HepG2 (cell line): ENCODE data around the gene C11orf24. TPM values are rescaled to one million over a fixed set of nuclear protein-coding genes. Genes with fewer than 3 reads are reported as not detected.

ENCODE experiments used
- ATAC-seq: fragments of 200-7000 bp; cut with Tn5 transposase; 3 replicates; pipeline ENCODE4 v1.9.1; 2020; ENCODE audit warnings: mild to moderate bottlenecking, moderate library complexity
- BruUV-seq: library from RNA; stranded (reverse); fragments of 400-500 nt; replicated peaks from 2 replicates; lab custom pipeline; 2021; lab: Mats Ljungman, UMichigan
- CTCF ChIA-PET: fragments of 300-600 bp; formaldehyde crosslinking; extraction: SDS; loops from one replicate; lab custom pipeline; 2021; ENCODE audit warnings: low total read pairs, inconsistent platforms, low intra/inter-chr PET ratio; lab: Yijun Ruan, JAX
- POLR2A ChIA-PET: fragments of 350-600 bp; sonication (Branson Sonifier 250); formaldehyde crosslinking; loops from one replicate; lab custom pipeline; 2020; ENCODE audit warnings: antibody characterized with exemption, inconsistent platforms; lab: Yijun Ruan, JAX
- DNase-seq: peaks from one replicate; pipeline ENCODE4 v3.0.0-alpha.2; 2015; ENCODE audit warnings: low spot score
- FAIRE-seq: peaks from 3 replicates; lab custom pipeline; 2011; peaks lifted over from hg19 to GRCh38; lab: Jason Lieb, UNC
- H2AFZ ChIP-seq: one replicate; pipeline ENCODE4 v1.6.1; 2011; ENCODE audit warnings: low read length, inconsistent platforms
- H3K27ac ChIP-seq: fragments of 300-600 bp; 3 replicates; pipeline ENCODE4 v1.8.0; 2011; ENCODE audit warnings: mixed run types, mild to moderate bottlenecking, mixed read lengths, low read length, inconsistent platforms; ENCODE audit not compliant: insufficient read depth; ENCODE audit errors: extremely low read length
- H3K27me3 ChIP-seq, 2 experiments: fragments of 200-600 bp in 1 of 2; 2 replicates in 1 of 2; 3 replicates in 1 of 2; pipeline versions ENCODE4 v1.6.0 to v1.8.0; 2011; ENCODE audit warnings: low read length in 2 of 2, mild to moderate bottlenecking in 2 of 2, moderate library complexity in 2 of 2, inconsistent platforms in 1 of 2; ENCODE audit not compliant: insufficient read depth in 2 of 2, control insufficient read depth in 1 of 2
- H3K36me3 ChIP-seq, 2 experiments: fragments of 200-600 bp in 1 of 2; replicated peaks in 1 of 2; 2 replicates in 1 of 2; 3 replicates in 1 of 2; pipeline versions ENCODE4 v1.5.1 to v1.8.0; 2011; ENCODE audit warnings: low read length in 2 of 2, inconsistent platforms in 1 of 2; ENCODE audit not compliant: insufficient read depth in 2 of 2, control insufficient read depth in 1 of 2
- H3K4me1 ChIP-seq: 2 replicates; pipeline ENCODE4 v1.5.1; 2012; ENCODE audit warnings: low read length, inconsistent platforms; ENCODE audit not compliant: insufficient read depth
- H3K4me2 ChIP-seq: 2 replicates; pipeline ENCODE4 v1.6.0; 2011; ENCODE audit warnings: low read depth, low read length, inconsistent platforms
- H3K4me3 ChIP-seq, 3 experiments: fragments of 200-600 bp in 1 of 3; sonication (generic), shearing (Covaris generic) in 1 of 3; replicated peaks in 1 of 3; 2 replicates each; pipeline ENCODE4 v1.5.1; 2011 to 2016; ENCODE audit warnings: low read length in 3 of 3, inconsistent platforms in 2 of 3, low read depth in 2 of 3, mild to moderate bottlenecking in 2 of 3, control low read depth in 1 of 3, mixed read lengths in 1 of 3; ENCODE audit not compliant: insufficient read depth in 1 of 3
- H3K79me2 ChIP-seq: one replicate; pipeline ENCODE4 v1.6.1; 2011; ENCODE audit warnings: low read length, inconsistent platforms; ENCODE audit not compliant: insufficient read depth
- H3K9ac ChIP-seq: 2 replicates; pipeline ENCODE4 v1.6.0; 2011; ENCODE audit warnings: mild to moderate bottlenecking, low read depth, low read length, inconsistent platforms; ENCODE audit not compliant: insufficient read depth
- H3K9me3 ChIP-seq: 2 replicates; pipeline ENCODE4 v1.5.1; 2012; ENCODE audit warnings: mild to moderate bottlenecking, low read length
- H4K20me1 ChIP-seq: 2 replicates; pipeline ENCODE4 v1.6.0; 2011; ENCODE audit warnings: inconsistent platforms, mild to moderate bottlenecking, low read length, moderate library complexity; ENCODE audit not compliant: insufficient read depth
- ARNT ChIP-seq: fragments of 450-650 bp; IDR thresholded peaks from 2 replicates; pipeline ENCODE4 v1.6.1; 2017
- FOXA3 ChIP-seq: IDR thresholded peaks from 2 replicates; pipeline ENCODE4 v1.6.1; 2016; ENCODE audit warnings: missing genetic modification reagents, missing compliant biosample characterization
- GABPA ChIP-seq, 2 experiments: IDR thresholded peaks; 2 replicates each; pipeline ENCODE4 v1.6.1; 2011 to 2016; ENCODE audit warnings: low read depth in 2 of 2, low read length in 1 of 2, missing biosample characterization in 1 of 2, missing genetic modification characterization in 1 of 2
- MATR3 ChIP-seq: sonication (generic); formaldehyde crosslinking; IDR thresholded peaks from 2 replicates; pipeline ENCODE4 v1.4.0; 2020; ENCODE audit warnings: missing genetic modification reagents
- NFIB ChIP-seq: sonication (generic); formaldehyde crosslinking; IDR thresholded peaks from 2 replicates; pipeline ENCODE4 v1.9.0; 2021; ENCODE audit warnings: missing genetic modification reagents, mild to moderate bottlenecking, borderline replicate concordance
- RAD21 ChIP-seq: fragments of 450-650 bp; formaldehyde crosslinking; IDR thresholded peaks from 2 replicates; pipeline ENCODE4 v1.5.0; 2020; ENCODE audit warnings: mild to moderate bottlenecking
- RELA ChIP-seq: sonication (generic); formaldehyde crosslinking; IDR thresholded peaks from 2 replicates; pipeline ENCODE4 v1.4.0; 2020; ENCODE audit warnings: missing genetic modification reagents
- SRSF1 ChIP-seq: fragments of 200-400 bp; formaldehyde crosslinking; optimal IDR thresholded peaks from 2 replicates; pipeline ENCODE3; 2017; ENCODE audit warnings: mild to moderate bottlenecking, low read depth, low read length, moderate library complexity
- YEATS4 ChIP-seq: sonication (generic); formaldehyde crosslinking; IDR thresholded peaks from 2 replicates; pipeline ENCODE4 v1.4.0; 2020; ENCODE audit warnings: missing genetic modification reagents, borderline replicate concordance
- ZNF10 ChIP-seq: sonication (generic); formaldehyde crosslinking; IDR thresholded peaks from 2 replicates; pipeline ENCODE4 v1.4.0; 2020; ENCODE audit warnings: mild to moderate bottlenecking, low read depth, missing genetic modification reagents, borderline replicate concordance
- ZNF589 ChIP-seq: sonication (generic); formaldehyde crosslinking; conservative IDR thresholded peaks from 2 replicates; pipeline ENCODE4 v1.8.0; 2022; ENCODE audit warnings: mild to moderate bottlenecking, moderate library complexity, missing genetic modification reagents
- ZNF792 ChIP-seq: IDR thresholded peaks from 2 replicates; pipeline ENCODE4 v1.6.1; 2016
- WGBS: methylation state at CpG from one replicate; pipeline ENCODE4 v1.1.6; 2017; ENCODE audit warnings: low lambda C conversion rate; 5-methylcytosine and 5-hydroxymethylcytosine counted together
- in situ Hi-C: cut with HindIII; loops from 2 replicates; pipeline ENCODE4 v1.10.0; 2017; ENCODE audit warnings: low pct_unique_long_range_greater_than_20kb; ENCODE audit not compliant: extremely low pct_ligation_motif_present
- intact Hi-C: fragments of 100-400 bp; cut with micrococcal nuclease; formaldehyde crosslinking; loops from one replicate; pipeline ENCODE4 v1.10.0; 2022; ENCODE audit not compliant: unreplicated experiment
- polyA plus RNA-seq, 8 experiments: library from polyadenylated mRNA; depleted of rRNA in 3 of 8; stranded (reverse) in 7 of 8; unstranded in 1 of 8; fragments of >200 nt; fragmentation: Illumina TruSeq in 4 of 8; extraction: Trizol in 4 of 8; gene quantifications; 2 replicates each; pipeline versions ENCODE4 v1.2.1 to v1.2.3, GENCODE V29; 2011 to 2016; ENCODE audit warnings: low read depth in 4 of 8, missing spikeins in 1 of 8, mixed read lengths in 1 of 8; ENCODE audit not compliant: insufficient read depth in 1 of 8
- total RNA-seq, 5 experiments: library from RNA; depleted of rRNA; stranded (reverse); fragments of >200 nt; fragmentation: Illumina TruSeq; extraction: Trizol; gene quantifications; 2 replicates each; pipeline ENCODE4 v1.2.3, GENCODE V29; 2016; ENCODE audit warnings: low read depth in 1 of 5

Gene C11orf24
- total and polyA plus RNA-seq, 2 of the 13 experiments (the other 11 are each of a cell fraction or from before 2014, with no cell fraction given): 52.9 to 55.5 TPM

- no peak for DNase-seq
- in situ Hi-C loops (no loop called here), intact Hi-C loops (no loop called here)
- no peak overlapping the region for H3K4me2 ChIP-seq
- no peak overlapping the region for H3K9ac ChIP-seq
- H3K79me2 ChIP-seq: no peaks in the 10 kb centered on the region
- peaks cover 33% of the 10 kb centered on the region for H3K4me1 ChIP-seq
- WGBS: 87% methylated on average over 13 of the region's 14 CpGs
- POLR2A ChIA-PET: interaction anchor here (1.8 kb wide), 1 partner anchor 44 kb away, joined by 8 read pairs; no protein-coding TSS in a partner anchor
- H3K27me3 ChIP-seq: peaks cover 0 to 3% of the 10 kb centered on the region in 2 experiments; a peak in 2 of 5 replicates
- no peak for FAIRE-seq
- CTCF ChIA-PET: interaction anchor here (1.8 kb wide), 1 partner anchor 43 kb away, joined by 5 read pairs; no protein-coding TSS in a partner anchor
- no peaks in the 10 kb centered on the region for H3K9me3 ChIP-seq
- no TSS peak for BruUV-seq
- H3K36me3 ChIP-seq: no peaks in the 10 kb centered on the region
- H3K4me3 ChIP-seq: no peak overlapping the region
- no peak overlapping the region for H2AFZ ChIP-seq
- no peak for TF ChIP-seq ARNT
- TF ChIP-seq NFIB (CRISPR knock-in tag): no peak
- TF ChIP-seq ZNF589 (CRISPR knock-in tag): no peak
- TF ChIP-seq YEATS4 (CRISPR knock-in tag): no peak
- TF ChIP-seq RAD21: no peak
- TF ChIP-seq ZNF792: no peak
- no peak for TF ChIP-seq MATR3
- no peak for TF ChIP-seq ZNF10 (CRISPR knock-in tag)
- TF ChIP-seq RELA (CRISPR knock-in tag): no peak
- TF ChIP-seq GABPA (IDR thresholded peaks at IDR 0.05; ENCODE audit: low read depth, low read length): no peak
- no peak for TF ChIP-seq GABPA (CRISPR knock-in tag; IDR thresholded peaks at IDR 0.05; ENCODE audit: low read depth)
- no peak for TF ChIP-seq SRSF1
- TF ChIP-seq FOXA3 (CRISPR knock-in tag): no peak
- TF ChIP-seq, all 625 proteins: peak for 0
- Histone ChIP-seq H4K20me1 (no peaks in the 10 kb centered on the region), H3K27ac (no peak overlapping the region)
- ATAC-seq: no peak
Observed at GRCh38 chr11:68254421-68254820, 17.4 kb downstream of the C11orf24 start.
